C4-2B (cell line): ENCODE data around the gene LMAN2.

Source experiments
- ZFX ChIP-seq: fragments of 450-650 bp; IDR thresholded peaks from 2 replicates; pipeline ENCODE4 v1.6.1; 2017
- TF ChIP-seq, protein P1 (sequence below): fragments of 450-650 bp; conservative IDR thresholded peaks from 2 replicates; pipeline ENCODE4 v1.5.1; 2017; ENCODE audit warnings: mild to moderate bottlenecking

DNA sequence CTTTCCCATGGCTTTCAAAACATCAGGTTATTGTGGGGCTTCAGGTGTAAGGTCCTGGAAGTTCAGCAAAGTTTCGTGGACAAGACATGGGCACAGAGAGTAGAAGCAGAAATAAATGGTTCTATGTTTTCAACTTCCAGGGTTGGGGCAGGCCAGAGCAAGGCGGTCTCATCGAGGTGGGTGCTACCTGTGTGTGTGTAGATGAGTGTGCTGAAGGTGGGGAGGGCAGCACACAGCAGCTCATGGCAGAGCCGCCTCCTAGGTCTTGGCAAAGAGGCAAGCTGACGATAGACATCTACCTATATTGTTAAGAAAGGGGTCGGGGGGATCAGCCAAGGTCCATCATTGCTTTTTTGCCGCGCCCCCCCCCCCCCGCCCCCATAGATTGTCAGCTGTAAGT lies 51.8 kb downstream of the LMAN2 start:
- TF ChIP-seq, protein P1, sequence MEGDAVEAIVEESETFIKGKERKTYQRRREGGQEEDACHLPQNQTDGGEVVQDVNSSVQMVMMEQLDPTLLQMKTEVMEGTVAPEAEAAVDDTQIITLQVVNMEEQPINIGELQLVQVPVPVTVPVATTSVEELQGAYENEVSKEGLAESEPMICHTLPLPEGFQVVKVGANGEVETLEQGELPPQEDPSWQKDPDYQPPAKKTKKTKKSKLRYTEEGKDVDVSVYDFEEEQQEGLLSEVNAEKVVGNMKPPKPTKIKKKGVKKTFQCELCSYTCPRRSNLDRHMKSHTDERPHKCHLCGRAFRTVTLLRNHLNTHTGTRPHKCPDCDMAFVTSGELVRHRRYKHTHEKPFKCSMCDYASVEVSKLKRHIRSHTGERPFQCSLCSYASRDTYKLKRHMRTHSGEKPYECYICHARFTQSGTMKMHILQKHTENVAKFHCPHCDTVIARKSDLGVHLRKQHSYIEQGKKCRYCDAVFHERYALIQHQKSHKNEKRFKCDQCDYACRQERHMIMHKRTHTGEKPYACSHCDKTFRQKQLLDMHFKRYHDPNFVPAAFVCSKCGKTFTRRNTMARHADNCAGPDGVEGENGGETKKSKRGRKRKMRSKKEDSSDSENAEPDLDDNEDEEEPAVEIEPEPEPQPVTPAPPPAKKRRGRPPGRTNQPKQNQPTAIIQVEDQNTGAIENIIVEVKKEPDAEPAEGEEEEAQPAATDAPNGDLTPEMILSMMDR = no peak
- TF ChIP-seq ZFX = no peak
